Panc1 (cell line): ENCODE results near the gene GTF2F1. TPM values are rescaled to one million over a fixed set of nuclear protein-coding genes. Genes with fewer than 3 reads are reported as not detected.

Experiments
- ATAC-seq: fragments of 200-7000 bp; cut with Tn5 transposase; 2 replicates; pipeline ENCODE4 v1.9.1; 2020; ENCODE audit warnings: mild to moderate bottlenecking, moderate library complexity
- BruUV-seq: library from RNA; stranded (reverse); fragments of 400-500 nt; replicated peaks from 2 replicates; lab custom pipeline; 2021; lab: Mats Ljungman, UMichigan
- CTCF ChIA-PET: fragments of 300-600 bp; sonication (Branson Sonifier 250); formaldehyde crosslinking; loops from one replicate; lab custom pipeline; 2022; ENCODE audit warnings: antibody characterized with exemption; lab: Charles Lee
- POLR2A ChIA-PET: fragments of 300-600 bp; sonication (Branson Sonifier 250); formaldehyde crosslinking; loops from one replicate; lab custom pipeline; 2022; ENCODE audit warnings: antibody characterized with exemption; lab: Charles Lee
- DNase-seq: peaks from one replicate; pipeline ENCODE4 v3.0.0-alpha.2; 2010; ENCODE audit warnings: low read depth, low spot score
- H3K27ac ChIP-seq: 2 replicates; pipeline ENCODE4 v1.5.1; 2011; ENCODE audit warnings: mild to moderate bottlenecking, low read length, inconsistent platforms
- H3K27me3 ChIP-seq: fragments of 200-500 bp; sonication (Bioruptor generic); 2 replicates; pipeline ENCODE4 v1.6.0; 2014; ENCODE audit warnings: low read length, inconsistent platforms; ENCODE audit not compliant: control insufficient read depth, insufficient read depth
- H3K36me3 ChIP-seq: fragments of 200-500 bp; sonication (Bioruptor generic); 2 replicates; pipeline ENCODE4 v1.5.1; 2014; ENCODE audit warnings: inconsistent platforms, mild to moderate bottlenecking, low read length, moderate library complexity; ENCODE audit not compliant: control insufficient read depth, insufficient read depth
- H3K4me1 ChIP-seq: 2 replicates; pipeline ENCODE4 v1.5.1; 2011; ENCODE audit warnings: inconsistent platforms, mild to moderate bottlenecking, low read length, moderate library complexity; ENCODE audit not compliant: control insufficient read depth, insufficient read depth
- H3K4me3 ChIP-seq, 2 experiments: 2 replicates each; pipeline ENCODE4 v1.5.1; 2011 to 2012; ENCODE audit warnings: low read depth in 2 of 2, low read length in 2 of 2, mild to moderate bottlenecking in 2 of 2, inconsistent platforms in 1 of 2, moderate library complexity in 1 of 2
- H3K9me3 ChIP-seq: fragments of 200-500 bp; sonication (Bioruptor generic); 2 replicates; pipeline ENCODE4 v1.5.1; 2014; ENCODE audit warnings: low read depth, mild to moderate bottlenecking, inconsistent platforms, low read length, moderate library complexity; ENCODE audit not compliant: control insufficient read depth, insufficient read depth
- POLR2AphosphoS5 ChIP-seq: IDR thresholded peaks from 2 replicates; pipeline ENCODE4 v1.6.1; 2012; ENCODE audit warnings: mild to moderate bottlenecking, low read depth, low read length, moderate library complexity
- SIN3A ChIP-seq: IDR thresholded peaks from 2 replicates; pipeline ENCODE4 v1.6.1; 2012; ENCODE audit warnings: low read depth, mild to moderate bottlenecking, low read length, moderate library complexity, borderline replicate concordance; ENCODE audit not compliant: insufficient read depth
- TCF7L2 ChIP-seq: IDR thresholded peaks from 2 replicates; pipeline ENCODE4 v1.6.1; 2011; ENCODE audit warnings: mild to moderate bottlenecking, low read depth, low read length, inconsistent platforms
- in situ Hi-C: cut with HindIII; loops from 2 replicates; pipeline ENCODE4 v1.10.0; 2016; ENCODE audit warnings: low sequenced_read_pairs, low pct_unique_long_range_greater_than_20kb
- intact Hi-C: fragments of 100-400 bp; cut with micrococcal nuclease; formaldehyde crosslinking; loops from one replicate; pipeline ENCODE4 v1.10.0; 2022; ENCODE audit not compliant: unreplicated experiment
- total RNA-seq: library from RNA; stranded (reverse); gene quantifications from one replicate; pipeline ENCODE4 v1.2.1, GENCODE V29; 2021; ENCODE audit not compliant: unreplicated experiment
- TF ChIP-seq, protein P1 (sequence below): fragments of 450-650 bp; IDR thresholded peaks from 2 replicates; pipeline ENCODE4 v1.5.1; 2017; ENCODE audit warnings: mild to moderate bottlenecking
- TF ChIP-seq, protein P2 (sequence below), 2 experiments: IDR thresholded peaks; 2 replicates each; pipeline ENCODE4 v1.6.1; 2011 to 2012; ENCODE audit warnings: low read depth in 2 of 2, control low read depth in 1 of 2, low read length in 1 of 2, mild to moderate bottlenecking in 1 of 2, moderate library complexity in 1 of 2; ENCODE audit not compliant: insufficient read depth in 1 of 2

Gene GTF2F1
- total RNA-seq, 1 experiment from 2014 or later = 61.1 TPM

DNA sequence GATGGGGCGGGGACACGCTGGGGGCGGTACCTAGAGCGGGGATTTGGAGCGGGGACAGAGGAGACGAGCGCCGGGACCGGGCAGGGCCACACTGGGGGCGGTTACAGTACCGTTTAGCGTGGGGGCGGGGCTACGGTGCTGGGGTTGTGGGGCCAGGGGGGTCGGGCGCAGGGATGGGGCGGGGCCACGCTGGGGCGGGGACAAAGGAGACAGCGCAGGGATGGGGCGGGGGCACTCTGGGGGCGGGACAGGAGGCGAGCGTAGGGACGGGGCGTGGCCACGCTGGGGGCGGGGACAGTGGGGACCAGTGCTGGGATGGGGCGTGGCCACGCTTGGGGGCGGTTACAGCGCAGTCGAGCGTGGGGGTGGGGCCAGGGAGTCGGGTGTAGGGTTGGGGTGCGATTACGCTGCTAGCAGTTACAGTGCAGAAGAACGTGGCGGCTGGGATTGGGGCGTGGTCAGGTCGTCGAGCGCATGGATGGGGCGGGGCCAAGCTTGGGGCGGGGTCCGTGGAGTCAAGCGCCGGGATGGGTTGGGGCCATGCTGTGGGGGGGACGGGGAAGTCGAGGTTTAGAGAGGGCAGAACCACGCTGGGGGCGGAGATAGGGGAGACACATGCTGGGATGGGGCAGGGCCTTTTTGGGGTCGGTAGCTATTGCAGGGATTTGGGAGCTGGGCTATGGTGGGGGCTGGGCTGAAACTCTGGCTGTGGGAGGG, 19.7 kb downstream of the GTF2F1 start:
- ChIA-PET CTCF (interaction anchor here (0.6 kb wide), 1 partner anchor 125 kb away, joined by 5 read pairs; no protein-coding TSS in a partner anchor), POLR2A (interaction anchor here (0.9 kb wide), 1 partner anchor 18 kb away, joined by 6 read pairs; no protein-coding TSS in a partner anchor)
- Histone ChIP-seq H3K4me1 (peaks cover 2% of the 10 kb centered on the region), H3K36me3 (no peaks in the 10 kb centered on the region), H3K4me3 (peak overlapping the region; percentile 72 to 76), H3K9me3 (no peaks in the 10 kb centered on the region), H3K27me3 (no peaks in the 10 kb centered on the region), H3K27ac (peak overlapping the region; percentile 79)
- peak; percentile 86 for ATAC-seq
- DNase-seq = peak; percentile 85
- intact Hi-C loops = no loop called here
- no TSS peak for BruUV-seq
- TF ChIP-seq, protein P1, sequence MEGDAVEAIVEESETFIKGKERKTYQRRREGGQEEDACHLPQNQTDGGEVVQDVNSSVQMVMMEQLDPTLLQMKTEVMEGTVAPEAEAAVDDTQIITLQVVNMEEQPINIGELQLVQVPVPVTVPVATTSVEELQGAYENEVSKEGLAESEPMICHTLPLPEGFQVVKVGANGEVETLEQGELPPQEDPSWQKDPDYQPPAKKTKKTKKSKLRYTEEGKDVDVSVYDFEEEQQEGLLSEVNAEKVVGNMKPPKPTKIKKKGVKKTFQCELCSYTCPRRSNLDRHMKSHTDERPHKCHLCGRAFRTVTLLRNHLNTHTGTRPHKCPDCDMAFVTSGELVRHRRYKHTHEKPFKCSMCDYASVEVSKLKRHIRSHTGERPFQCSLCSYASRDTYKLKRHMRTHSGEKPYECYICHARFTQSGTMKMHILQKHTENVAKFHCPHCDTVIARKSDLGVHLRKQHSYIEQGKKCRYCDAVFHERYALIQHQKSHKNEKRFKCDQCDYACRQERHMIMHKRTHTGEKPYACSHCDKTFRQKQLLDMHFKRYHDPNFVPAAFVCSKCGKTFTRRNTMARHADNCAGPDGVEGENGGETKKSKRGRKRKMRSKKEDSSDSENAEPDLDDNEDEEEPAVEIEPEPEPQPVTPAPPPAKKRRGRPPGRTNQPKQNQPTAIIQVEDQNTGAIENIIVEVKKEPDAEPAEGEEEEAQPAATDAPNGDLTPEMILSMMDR = no peak
- TF ChIP-seq SIN3A = no peak
- TF ChIP-seq POLR2AphosphoS5 = no peak
- TF ChIP-seq TCF7L2 = no peak
- TF ChIP-seq, protein P2, sequence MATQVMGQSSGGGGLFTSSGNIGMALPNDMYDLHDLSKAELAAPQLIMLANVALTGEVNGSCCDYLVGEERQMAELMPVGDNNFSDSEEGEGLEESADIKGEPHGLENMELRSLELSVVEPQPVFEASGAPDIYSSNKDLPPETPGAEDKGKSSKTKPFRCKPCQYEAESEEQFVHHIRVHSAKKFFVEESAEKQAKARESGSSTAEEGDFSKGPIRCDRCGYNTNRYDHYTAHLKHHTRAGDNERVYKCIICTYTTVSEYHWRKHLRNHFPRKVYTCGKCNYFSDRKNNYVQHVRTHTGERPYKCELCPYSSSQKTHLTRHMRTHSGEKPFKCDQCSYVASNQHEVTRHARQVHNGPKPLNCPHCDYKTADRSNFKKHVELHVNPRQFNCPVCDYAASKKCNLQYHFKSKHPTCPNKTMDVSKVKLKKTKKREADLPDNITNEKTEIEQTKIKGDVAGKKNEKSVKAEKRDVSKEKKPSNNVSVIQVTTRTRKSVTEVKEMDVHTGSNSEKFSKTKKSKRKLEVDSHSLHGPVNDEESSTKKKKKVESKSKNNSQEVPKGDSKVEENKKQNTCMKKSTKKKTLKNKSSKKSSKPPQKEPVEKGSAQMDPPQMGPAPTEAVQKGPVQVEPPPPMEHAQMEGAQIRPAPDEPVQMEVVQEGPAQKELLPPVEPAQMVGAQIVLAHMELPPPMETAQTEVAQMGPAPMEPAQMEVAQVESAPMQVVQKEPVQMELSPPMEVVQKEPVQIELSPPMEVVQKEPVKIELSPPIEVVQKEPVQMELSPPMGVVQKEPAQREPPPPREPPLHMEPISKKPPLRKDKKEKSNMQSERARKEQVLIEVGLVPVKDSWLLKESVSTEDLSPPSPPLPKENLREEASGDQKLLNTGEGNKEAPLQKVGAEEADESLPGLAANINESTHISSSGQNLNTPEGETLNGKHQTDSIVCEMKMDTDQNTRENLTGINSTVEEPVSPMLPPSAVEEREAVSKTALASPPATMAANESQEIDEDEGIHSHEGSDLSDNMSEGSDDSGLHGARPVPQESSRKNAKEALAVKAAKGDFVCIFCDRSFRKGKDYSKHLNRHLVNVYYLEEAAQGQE (IDR thresholded peaks at IDR 0.05; ENCODE audit: insufficient read depth in 1 of 2, low read depth in 2 of 2, low read length in 1 of 2) = no peak
- in situ Hi-C loops = no loop called here

DNA sequence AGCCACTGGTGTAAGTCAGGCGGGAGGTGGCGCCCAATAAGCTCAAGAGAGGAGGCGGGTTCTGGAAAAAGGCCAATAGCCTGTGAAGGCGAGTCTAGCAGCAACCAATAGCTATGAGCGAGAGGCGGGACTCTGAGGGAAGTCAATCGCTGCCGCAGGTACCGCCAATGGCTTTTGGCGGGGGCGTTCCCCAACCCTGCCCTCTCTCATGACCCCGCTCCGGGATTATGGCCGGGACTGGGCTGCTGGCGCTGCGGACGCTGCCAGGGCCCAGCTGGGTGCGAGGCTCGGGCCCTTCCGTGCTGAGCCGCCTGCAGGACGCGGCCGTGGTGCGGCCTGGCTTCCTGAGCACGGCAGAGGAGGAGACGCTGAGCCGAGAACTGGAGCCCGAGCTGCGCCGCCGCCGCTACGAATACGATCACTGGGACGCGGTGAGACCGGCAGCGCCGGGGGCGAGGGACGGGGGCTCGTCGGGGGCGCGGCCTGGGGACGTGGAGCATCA, 20.3 kb downstream of the GTF2F1 start, which contains the start of gene ALKBH7:
TSS of gene ALKBH7 (plus strand) at position 201 of the 502 bp plus-strand sequence. CDS start at position 228, 27 bp downstream.
- no peaks in the 10 kb centered on the region for H3K9me3 ChIP-seq
- H3K36me3 ChIP-seq = no peaks in the 10 kb centered on the region
- ChIA-PET CTCF (interaction anchor here (0.6 kb wide), 4 partner anchors 56 to 1002 kb away, joined by 3 to 5 read pairs (median 4); no protein-coding TSS in a partner anchor), POLR2A (interaction anchor here (0.6 to 0.9 kb wide), 2 partner anchors 19 to 144 kb away, joined by 3 to 6 read pairs; no protein-coding TSS in a partner anchor)
- H3K4me1 ChIP-seq = peaks cover 2% of the 10 kb centered on the region
- H3K4me3 ChIP-seq = peak within 1 kb of the TSS; percentile 72 to 76
- H3K27ac ChIP-seq = peak within 1 kb of the TSS; percentile 92
- in situ Hi-C loops (no loop called here), intact Hi-C loops (no loop called here)
- TF ChIP-seq, protein P2 (IDR thresholded peaks at IDR 0.05; ENCODE audit: insufficient read depth in 1 of 2, low read depth in 2 of 2, low read length in 1 of 2) = no peak
- TF ChIP-seq POLR2AphosphoS5 (peak; percentile 32; the same call in 1 of the 2 replicates), TCF7L2 (peak; percentile 37; the same call in 1 of the 2 replicates)
- DNase-seq = peak; percentile 91
- ATAC-seq = peak; percentile 90
- no peaks in the 10 kb centered on the region for H3K27me3 ChIP-seq
- BruUV-seq = no TSS peak
